Keratinocyte (primary cell): ENCODE results near the gene SUPT6H. TPM values are rescaled to one million over a fixed set of nuclear protein-coding genes. Genes with fewer than 3 reads are reported as not detected.

Experiments used
- DNase-seq: peaks from one replicate; pipeline ENCODE4 v3.0.0-alpha.2; 2011; ENCODE audit warnings: low read depth, missing footprints, low spot score
- FAIRE-seq: peaks from 2 replicates; lab custom pipeline; 2011; peaks lifted over from hg19 to GRCh38; lab: Jason Lieb, UNC
- H2AFZ ChIP-seq: 2 replicates; pipeline ENCODE4 v1.6.0; 2012; ENCODE audit warnings: low read length, control low read depth, inconsistent platforms; ENCODE audit not compliant: control insufficient read depth
- H3K27ac ChIP-seq: 2 replicates; pipeline ENCODE4 v1.5.1; 2011; ENCODE audit warnings: low read length; ENCODE audit not compliant: control insufficient read depth, insufficient read depth
- H3K27me3 ChIP-seq: 3 replicates; pipeline ENCODE4 v1.6.0; 2011; ENCODE audit warnings: low read length; ENCODE audit not compliant: control insufficient read depth, insufficient read depth; ENCODE audit errors: extremely low read depth
- H3K36me3 ChIP-seq, 2 experiments: 2 replicates in 1 of 2; 3 replicates in 1 of 2; pipeline ENCODE4 v1.5.1; 2011; ENCODE audit warnings: low read length in 2 of 2, mild to moderate bottlenecking in 1 of 2; ENCODE audit not compliant: control insufficient read depth in 2 of 2, insufficient read depth in 2 of 2; ENCODE audit errors: extremely low read depth in 1 of 2
- H3K4me1 ChIP-seq: 3 replicates; pipeline ENCODE4 v1.5.1; 2011; ENCODE audit warnings: low read length; ENCODE audit not compliant: control insufficient read depth, insufficient read depth; ENCODE audit errors: extremely low read depth
- H3K4me2 ChIP-seq: 3 replicates; pipeline ENCODE4 v1.6.0; 2011; ENCODE audit warnings: low read depth, low read length; ENCODE audit not compliant: control insufficient read depth, insufficient read depth; ENCODE audit errors: extremely low read depth
- H3K4me3 ChIP-seq, 3 experiments: fragments of 200-600 bp in 1 of 3; sonication (generic) in 1 of 3; 2 replicates in 2 of 3; 3 replicates in 1 of 3; pipeline ENCODE4 v1.5.1; 2011 to 2016; ENCODE audit warnings: low read length in 3 of 3, mild to moderate bottlenecking in 3 of 3, control low read depth in 2 of 3, inconsistent platforms in 1 of 3, low read depth in 1 of 3, mixed read lengths in 1 of 3, mixed run types in 1 of 3, moderate library complexity in 1 of 3; ENCODE audit not compliant: control insufficient read depth in 2 of 3, insufficient read depth in 2 of 3; ENCODE audit errors: extremely low read depth in 1 of 3
- H3K79me2 ChIP-seq: 2 replicates; pipeline ENCODE4 v1.6.0; 2012; ENCODE audit warnings: low read length; ENCODE audit not compliant: control insufficient read depth, insufficient read depth
- H3K9ac ChIP-seq: 3 replicates; pipeline ENCODE4 v1.6.0; 2011; ENCODE audit warnings: low read length; ENCODE audit not compliant: control insufficient read depth, insufficient read depth; ENCODE audit errors: extremely low read depth
- H3K9me1 ChIP-seq: 3 replicates; pipeline ENCODE4 v1.6.0; 2011; ENCODE audit warnings: low read length; ENCODE audit not compliant: control insufficient read depth, insufficient read depth; ENCODE audit errors: extremely low read depth
- H3K9me3 ChIP-seq: 2 replicates; pipeline ENCODE4 v1.5.1; 2012; ENCODE audit warnings: low read depth, low read length; ENCODE audit not compliant: control insufficient read depth
- H4K20me1 ChIP-seq: 3 replicates; pipeline ENCODE4 v1.6.0; 2011; ENCODE audit warnings: low read length; ENCODE audit not compliant: control insufficient read depth, insufficient read depth; ENCODE audit errors: extremely low read depth
- EZH2 ChIP-seq: IDR thresholded peaks from one replicate; pipeline ENCODE4 v1.6.1; 2012; ENCODE audit warnings: inconsistent platforms, mild to moderate bottlenecking, low read length, moderate library complexity
- dilution Hi-C: fragments of 300-500 bp; cut with MboI; formaldehyde crosslinking; loops from one replicate; pipeline ENCODE4 v1.7.0; 2020; ENCODE audit warnings: low sequenced_read_pairs; ENCODE audit not compliant: extremely low pct_ligation_motif_present
- polyA plus RNA-seq, 5 experiments: library from polyadenylated mRNA; depleted of rRNA in 3 of 5; stranded (reverse) in 3 of 5; stranded (forward) in 1 of 5; unstranded in 1 of 5; fragments of >200 nt; gene quantifications; 1 replicate in 1 of 5; 2 replicates in 3 of 5; 3 replicates in 1 of 5; pipeline versions ENCODE4 v1.2.1 to v1.2.3, GENCODE V29; 2011 to 2012; ENCODE audit warnings: missing spikeins in 2 of 5, low read depth in 1 of 5, low replicate concordance in 1 of 5
- TF ChIP-seq, protein P1 (sequence below), 3 experiments: IDR thresholded peaks in 1 of 3; conservative IDR thresholded peaks in 1 of 3; optimal IDR thresholded peaks in 1 of 3; 2 replicates in 2 of 3; 3 replicates in 1 of 3; pipeline versions ENCODE3 to v1.5.1; 2011; ENCODE audit warnings: low read length in 3 of 3, mild to moderate bottlenecking in 3 of 3, moderate library complexity in 2 of 3, control low read depth in 1 of 3, inconsistent platforms in 1 of 3; ENCODE audit not compliant: insufficient read depth in 2 of 3; ENCODE audit errors: extremely low read depth in 1 of 3

SUPT6H gene
- polyA plus RNA-seq, 1 donor (not counting 4 experiments of a cell fraction or from before 2014, with no cell fraction given): 32.1 TPM

DNA sequence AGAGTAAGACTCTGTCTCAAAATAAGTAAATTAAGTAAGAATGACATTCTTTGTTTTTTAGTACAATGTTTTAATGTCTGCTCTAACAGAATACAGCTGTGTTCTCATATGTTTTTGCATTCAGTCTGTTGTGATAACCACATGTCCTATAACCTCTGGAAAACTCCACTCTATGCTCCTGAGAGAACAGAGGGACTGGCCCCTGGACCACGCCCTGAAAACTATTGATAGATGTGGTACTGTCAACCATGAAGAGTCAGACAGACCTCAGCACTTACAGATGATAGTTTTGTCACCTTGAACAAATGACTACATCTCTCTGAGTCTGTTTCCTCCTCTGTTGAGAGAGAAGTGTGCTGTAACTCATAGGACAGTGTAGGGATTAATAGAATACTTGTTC lies 7.9 kb downstream of the SUPT6H start:
- Histone ChIP-seq H3K27me3 (no peaks in the 10 kb centered on the region), H3K4me1 (peaks cover 11% of the 10 kb centered on the region), H4K20me1 (peaks cover 8% of the 10 kb centered on the region), H3K27ac (no peak overlapping the region), H3K9me3 (no peaks in the 10 kb centered on the region), H3K4me2 (no peak overlapping the region), H3K79me2 (peaks cover 42% of the 10 kb centered on the region), H3K4me3 (no peak overlapping the region), H2AFZ (no peak overlapping the region), H3K36me3 (peaks cover 28 to 31% of the 10 kb centered on the region in 2 experiments), H3K9me1 (peaks cover 3% of the 10 kb centered on the region), H3K9ac (no peak overlapping the region)
- DNase-seq: no peak
- dilution Hi-C loops: no loop called here
- no peak for FAIRE-seq
- no peak for TF ChIP-seq EZH2
- TF ChIP-seq, protein P1, sequence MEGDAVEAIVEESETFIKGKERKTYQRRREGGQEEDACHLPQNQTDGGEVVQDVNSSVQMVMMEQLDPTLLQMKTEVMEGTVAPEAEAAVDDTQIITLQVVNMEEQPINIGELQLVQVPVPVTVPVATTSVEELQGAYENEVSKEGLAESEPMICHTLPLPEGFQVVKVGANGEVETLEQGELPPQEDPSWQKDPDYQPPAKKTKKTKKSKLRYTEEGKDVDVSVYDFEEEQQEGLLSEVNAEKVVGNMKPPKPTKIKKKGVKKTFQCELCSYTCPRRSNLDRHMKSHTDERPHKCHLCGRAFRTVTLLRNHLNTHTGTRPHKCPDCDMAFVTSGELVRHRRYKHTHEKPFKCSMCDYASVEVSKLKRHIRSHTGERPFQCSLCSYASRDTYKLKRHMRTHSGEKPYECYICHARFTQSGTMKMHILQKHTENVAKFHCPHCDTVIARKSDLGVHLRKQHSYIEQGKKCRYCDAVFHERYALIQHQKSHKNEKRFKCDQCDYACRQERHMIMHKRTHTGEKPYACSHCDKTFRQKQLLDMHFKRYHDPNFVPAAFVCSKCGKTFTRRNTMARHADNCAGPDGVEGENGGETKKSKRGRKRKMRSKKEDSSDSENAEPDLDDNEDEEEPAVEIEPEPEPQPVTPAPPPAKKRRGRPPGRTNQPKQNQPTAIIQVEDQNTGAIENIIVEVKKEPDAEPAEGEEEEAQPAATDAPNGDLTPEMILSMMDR (optimal IDR thresholded peaks at IDR 0.05 in 1 of 3, IDR thresholded peaks at IDR 0.05 in 1 of 3, conservative IDR thresholded peaks at IDR 0.05 in 1 of 3; ENCODE audit: extremely low read depth in 1 of 3, insufficient read depth in 2 of 3, low read length in 3 of 3): no peak

DNA sequence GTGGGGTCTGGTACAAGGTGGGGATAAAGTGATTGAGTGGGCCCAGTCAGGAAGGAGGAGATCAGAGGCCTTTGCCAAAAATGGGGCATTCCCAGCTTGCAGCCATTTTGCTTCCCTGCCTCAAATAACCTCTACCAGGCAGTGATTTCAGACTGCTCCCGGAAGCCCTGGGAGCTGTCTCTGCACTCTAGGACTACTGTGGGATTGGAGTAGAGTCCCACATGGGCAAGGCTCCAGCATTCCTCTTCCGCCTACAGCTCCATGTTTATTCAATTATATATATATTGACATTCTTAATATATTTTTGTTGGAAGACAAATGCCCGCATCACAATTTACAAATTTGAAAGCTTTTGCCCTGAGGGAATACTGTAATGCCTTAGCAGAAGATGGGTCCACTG lies 13.5 kb downstream of the SUPT6H start:
- no peak for FAIRE-seq

More for the DNA sequence above, 13.5 kb downstream of the SUPT6H start:
- H3K4me2 ChIP-seq: no peak overlapping the region
- H3K36me3 ChIP-seq: peaks cover 48 to 52% of the 10 kb centered on the region in 2 experiments
- H3K4me3 ChIP-seq: no peak overlapping the region
- no peaks in the 10 kb centered on the region for H4K20me1 ChIP-seq
- no peak overlapping the region for H2AFZ ChIP-seq
- H3K27me3 ChIP-seq: no peaks in the 10 kb centered on the region
- no peaks in the 10 kb centered on the region for H3K9me3 ChIP-seq
- no peak for DNase-seq
- H3K27ac ChIP-seq: no peak overlapping the region
- dilution Hi-C loops: no loop called here
- TF ChIP-seq EZH2: no peak
- TF ChIP-seq, protein P1 (optimal IDR thresholded peaks at IDR 0.05 in 1 of 3, IDR thresholded peaks at IDR 0.05 in 1 of 3, conservative IDR thresholded peaks at IDR 0.05 in 1 of 3; ENCODE audit: extremely low read depth in 1 of 3, insufficient read depth in 2 of 3, low read length in 3 of 3): no peak
- no peak overlapping the region for H3K9ac ChIP-seq
- no peaks in the 10 kb centered on the region for H3K79me2 ChIP-seq
- no peaks in the 10 kb centered on the region for H3K9me1 ChIP-seq
- no peaks in the 10 kb centered on the region for H3K4me1 ChIP-seq
